ENCODE data around the gene C2CD2.

C2CD2 gene

DNA sequence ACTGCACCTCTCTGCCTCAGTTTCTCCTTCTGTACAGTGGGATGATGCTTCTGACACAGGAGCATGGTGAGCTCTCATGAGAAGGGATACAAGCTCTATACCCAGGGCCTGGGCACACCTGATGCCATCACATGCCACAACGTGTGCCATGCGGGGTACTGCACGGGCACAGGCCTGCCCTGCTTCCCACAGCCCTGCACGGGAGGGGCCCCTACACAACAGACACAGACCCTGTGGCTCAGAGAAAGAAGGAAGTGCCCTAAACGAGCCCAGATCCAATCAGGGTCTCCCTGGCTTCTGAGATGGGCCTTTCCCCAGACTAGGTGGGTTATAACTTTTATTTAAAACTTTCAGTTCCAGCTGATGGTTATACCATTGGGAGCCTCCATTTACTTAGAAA is 24.6 kb downstream of the C2CD2 start:
- DNase-seq, result no peak

DNA sequence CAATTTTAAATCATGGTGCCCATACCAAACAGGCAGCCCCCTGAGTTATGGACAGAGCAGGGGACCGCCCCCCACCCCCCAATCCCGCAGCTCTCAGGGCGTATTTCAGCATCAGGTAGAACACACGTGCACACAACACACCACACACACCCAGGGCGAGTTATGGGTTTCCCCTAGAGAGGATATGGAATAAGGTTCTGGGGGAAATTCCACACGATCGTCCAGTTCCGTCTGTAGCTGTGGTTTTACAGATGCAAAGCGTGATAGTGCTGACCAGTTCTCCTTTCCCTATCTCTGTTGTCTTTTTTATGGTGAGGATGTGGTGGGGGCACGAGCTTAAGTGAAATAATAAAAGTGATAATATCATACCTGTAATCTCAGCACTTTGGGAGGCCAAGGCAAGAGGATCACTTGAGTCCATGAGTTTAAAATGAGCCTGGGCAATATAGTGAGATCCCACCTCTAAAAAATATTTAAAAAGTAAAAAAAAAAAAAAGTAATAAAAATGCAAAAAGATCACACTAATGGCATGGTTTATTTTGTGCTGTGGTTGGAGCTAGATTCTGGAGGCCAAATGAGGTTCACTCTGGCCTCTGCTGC is 25.1 kb downstream of the C2CD2 start:
- no peak for DNase-seq

DNA sequence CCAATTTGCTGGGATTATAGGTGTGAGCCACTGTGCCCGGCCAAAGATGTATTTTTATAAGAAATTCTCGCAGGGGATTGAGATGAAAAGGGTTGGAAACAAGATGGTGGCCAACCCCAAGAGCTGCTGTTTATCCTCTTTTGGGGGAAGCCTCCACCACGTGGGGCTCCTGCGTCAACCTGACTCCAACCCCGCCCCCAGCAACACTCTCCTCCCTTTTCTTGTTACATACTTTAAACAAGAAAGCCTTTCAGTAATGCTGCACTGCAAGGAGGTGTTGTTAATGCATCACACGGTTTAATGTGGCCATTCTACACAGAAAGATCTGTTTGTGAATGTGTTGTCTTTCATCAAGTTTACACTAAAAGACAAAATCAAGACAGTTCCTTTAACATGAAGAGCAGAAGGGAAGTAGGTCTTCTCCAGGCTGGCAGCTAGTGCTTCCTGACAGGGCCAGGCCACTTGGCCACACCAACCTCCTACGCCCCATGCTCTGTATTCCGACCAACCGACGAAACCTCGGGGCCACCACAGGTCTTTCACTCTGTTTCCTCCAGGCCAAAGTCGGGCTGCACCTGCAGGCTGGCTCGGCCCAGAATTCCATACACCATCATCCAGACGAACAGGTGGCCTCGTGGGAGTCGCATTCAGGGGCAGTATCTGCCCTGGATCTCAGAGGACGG is 25.9 kb downstream of the C2CD2 start:
- no peak for DNase-seq

DNA sequence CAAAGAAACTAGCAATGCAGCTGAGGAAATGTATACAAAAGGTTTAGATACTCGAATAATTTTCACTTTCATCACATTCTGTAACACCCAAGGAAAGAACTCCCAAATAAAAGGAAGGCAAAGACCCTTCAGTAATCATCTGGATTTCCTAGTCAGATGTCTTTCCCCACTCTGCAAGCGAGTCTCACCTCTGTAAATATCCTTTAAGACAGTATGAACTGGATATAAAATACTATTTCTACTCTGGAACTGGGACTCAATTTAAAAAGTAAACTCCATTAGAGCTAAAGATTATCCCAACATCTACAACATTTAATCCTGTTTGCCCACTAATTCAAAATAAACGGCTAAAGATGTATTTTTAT is 27.0 kb downstream of the C2CD2 start:
- no peak for DNase-seq

DNA sequence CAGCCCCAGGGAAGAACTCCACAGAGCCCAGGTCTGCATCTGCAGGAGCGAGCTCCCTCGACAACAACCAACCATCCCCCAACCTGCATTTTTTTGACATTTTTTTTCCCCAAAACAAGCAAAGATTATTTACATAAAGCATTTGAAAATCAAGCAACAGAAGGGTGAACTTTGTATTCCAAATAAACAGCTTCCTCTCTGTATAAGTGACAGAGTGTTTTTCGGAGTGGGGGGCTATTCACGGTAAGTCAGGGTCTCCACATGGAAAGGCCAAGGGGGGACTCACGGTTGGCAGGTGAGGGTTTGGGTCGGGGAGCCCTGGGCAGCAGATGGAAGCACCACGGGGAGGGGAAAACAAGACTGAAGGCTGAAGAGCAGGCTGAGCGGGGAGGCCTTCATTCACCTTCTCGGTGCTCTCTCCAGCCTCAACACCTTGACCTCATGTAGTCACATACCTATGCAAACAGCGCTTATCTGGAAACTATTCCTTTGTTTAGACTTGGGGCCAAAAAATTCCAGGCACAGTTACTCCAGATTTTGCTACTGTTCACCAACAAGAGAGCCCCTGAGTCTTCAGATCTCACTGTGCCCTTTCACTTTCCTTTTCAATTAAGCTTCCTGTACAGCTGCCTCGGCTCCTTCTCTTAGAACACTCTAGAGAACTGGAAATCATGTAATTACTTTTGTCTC is 27.6 kb downstream of the C2CD2 start:
- DNase-seq, result no peak

DNA sequence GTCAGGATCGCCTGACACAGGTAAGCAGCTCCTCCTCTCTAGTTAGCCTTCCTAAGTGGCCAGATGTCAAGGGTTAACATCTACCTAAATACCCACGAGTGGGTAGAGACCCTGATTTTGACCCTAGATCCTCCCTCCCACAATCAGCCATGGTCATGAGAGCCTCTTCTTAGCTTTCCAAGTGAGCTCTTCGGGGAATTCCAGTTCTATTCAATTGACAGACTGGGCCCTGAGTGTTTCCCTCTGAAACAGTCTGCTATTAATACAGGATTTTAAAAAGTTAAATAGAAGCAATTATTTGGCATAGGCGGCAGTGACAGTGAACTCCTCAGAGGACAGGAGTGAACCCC is 28.1 kb downstream of the C2CD2 start:
- DNase-seq, result no peak

DNA sequence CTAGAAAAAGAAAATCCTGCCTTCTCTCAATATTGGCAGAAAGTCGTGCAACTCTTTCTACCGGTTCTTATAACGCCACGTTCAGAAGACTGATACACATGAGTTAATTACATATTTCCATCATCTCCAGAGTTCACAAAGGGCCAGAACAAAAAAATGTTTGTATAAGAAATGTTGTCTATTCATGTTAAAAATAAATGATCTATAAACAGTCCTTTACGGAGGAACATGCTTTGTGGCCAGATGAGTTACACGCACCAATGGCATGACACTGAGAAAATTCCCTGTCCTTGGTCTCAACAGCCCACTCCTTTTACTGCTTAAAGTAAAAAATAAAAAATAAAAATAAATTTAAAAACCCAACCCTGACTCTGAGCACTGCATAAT is 29.5 kb downstream of the C2CD2 start:
- DNase-seq, result no peak

DNA sequence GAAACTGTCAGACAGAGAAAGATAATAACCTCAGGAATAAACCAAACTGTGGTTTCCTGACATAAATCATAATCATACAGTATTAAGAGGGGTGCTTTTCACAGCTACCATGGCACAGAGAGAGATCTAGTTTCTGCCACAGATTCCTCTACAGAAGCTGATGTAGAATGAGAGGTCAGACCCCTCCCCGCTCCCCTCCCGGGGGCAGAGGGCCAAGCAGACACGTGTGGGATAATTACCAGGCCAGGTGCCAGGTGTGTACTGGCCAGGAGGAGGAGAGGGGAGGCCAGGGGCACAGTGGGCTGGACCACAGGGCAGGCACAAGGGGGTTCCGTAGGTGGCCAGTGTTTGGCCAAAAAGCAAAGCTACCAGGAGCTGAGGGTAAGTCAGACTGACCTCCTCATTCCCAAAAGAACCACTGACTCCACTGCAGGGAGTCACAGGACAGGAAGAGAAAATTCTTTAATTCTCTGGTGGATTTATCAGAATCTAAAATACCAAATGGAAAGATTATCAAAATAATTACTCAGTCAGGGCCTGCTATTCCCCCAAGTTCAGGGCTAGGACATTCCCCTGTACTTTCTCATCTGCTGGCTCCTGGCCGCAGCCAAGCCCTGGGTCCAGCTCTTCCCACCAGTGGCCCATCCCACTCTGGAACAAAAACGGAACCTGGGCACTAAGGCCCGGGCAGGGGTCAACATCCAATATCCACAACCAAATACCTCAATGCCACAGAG is 30.0 kb downstream of the C2CD2 start:
- no peak for DNase-seq

DNA sequence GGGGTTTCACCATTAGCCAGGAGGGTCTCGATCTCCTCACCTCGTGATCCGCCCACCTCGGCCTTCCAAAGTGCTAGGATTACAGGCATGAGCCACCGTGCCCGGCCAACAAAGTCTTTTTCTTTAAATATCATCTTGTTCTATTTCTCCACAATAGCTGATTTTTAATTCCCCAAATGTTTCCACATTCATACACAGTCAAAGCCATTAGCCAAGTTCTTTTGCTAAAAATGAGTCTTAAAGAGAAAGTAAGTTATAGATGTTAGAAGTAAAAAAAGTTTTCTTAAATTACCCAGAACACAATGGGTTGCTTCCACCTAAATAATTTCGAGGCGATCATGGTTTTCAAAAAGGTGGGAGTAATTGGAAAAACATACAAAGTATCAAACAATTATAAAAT is 30.6 kb downstream of the C2CD2 start:
- no peak for DNase-seq

DNA sequence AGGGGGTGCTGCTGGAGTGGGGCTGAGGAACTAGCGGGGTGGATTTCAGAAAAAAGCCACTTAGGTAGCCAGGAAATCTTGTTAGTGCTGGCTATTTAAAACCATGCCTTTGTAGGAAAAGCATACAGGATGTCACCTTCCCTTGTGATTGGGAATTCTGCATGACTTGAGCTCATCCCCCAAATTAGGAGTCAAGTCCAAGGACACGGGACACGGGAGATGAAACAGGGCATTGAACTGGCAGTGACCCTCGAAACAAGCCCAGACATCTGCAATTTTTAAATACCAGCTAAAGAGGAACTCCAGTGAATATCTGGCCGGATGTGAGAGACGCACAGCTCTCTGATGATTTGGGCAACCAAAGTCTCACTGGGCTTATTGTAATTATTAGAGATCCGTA is 32.8 kb downstream of the C2CD2 start:
- DNase-seq, result no peak

DNA sequence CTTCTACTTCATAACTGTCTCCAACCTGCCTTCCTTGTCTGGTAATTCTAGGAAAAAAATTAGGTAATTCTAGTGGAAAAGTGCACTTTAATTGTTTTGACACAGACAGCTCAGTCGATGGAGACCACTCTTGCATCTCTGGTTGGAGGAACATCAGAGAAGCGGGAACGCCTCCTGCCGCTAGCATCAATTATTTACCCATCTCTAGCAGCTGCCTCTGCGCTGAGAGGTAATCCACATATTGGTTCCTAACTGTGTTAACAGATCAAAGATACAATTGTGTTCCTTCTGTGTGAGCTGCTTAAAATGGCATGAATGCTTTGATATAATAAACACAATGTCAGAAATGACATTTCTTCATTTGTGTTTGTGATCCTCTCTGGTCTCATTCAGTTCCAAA is 33.3 kb downstream of the C2CD2 start:
- DNase-seq, result no peak

DNA sequence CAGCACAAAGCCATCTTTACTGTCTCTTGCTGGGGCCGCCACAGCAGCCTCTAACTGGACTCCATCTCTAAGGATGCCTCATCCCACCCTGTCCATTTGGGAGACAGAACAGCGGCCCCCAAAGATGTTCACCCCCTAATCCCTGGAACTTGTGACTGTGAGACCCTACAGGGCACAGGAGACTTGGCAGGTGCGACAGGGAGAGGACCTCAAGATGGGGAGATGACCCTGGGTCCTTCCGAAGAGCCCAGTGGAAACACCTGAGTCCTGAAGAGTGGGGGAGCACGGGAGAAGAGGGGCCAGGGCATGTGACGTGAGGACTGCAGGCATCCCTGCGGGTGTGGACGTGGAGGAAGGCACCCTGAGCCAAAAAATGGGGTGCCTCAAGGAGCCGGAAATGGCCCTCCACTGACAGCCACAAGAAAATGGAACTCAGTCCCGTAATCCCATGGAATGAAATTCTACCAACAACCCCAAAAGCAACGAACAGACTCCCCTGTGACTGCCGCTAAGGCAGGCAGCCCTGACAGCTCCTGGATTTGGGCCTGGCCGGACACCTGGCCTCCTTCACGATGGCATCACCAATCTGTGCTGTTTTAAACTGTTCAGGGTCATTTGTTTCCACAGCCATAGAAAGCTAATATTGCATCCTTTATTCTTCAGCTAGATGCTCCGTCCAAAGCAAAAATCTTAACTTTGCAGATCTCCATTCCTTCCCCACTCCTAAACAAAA is 34.0 kb downstream of the C2CD2 start:
- DNase-seq, result no peak

DNA sequence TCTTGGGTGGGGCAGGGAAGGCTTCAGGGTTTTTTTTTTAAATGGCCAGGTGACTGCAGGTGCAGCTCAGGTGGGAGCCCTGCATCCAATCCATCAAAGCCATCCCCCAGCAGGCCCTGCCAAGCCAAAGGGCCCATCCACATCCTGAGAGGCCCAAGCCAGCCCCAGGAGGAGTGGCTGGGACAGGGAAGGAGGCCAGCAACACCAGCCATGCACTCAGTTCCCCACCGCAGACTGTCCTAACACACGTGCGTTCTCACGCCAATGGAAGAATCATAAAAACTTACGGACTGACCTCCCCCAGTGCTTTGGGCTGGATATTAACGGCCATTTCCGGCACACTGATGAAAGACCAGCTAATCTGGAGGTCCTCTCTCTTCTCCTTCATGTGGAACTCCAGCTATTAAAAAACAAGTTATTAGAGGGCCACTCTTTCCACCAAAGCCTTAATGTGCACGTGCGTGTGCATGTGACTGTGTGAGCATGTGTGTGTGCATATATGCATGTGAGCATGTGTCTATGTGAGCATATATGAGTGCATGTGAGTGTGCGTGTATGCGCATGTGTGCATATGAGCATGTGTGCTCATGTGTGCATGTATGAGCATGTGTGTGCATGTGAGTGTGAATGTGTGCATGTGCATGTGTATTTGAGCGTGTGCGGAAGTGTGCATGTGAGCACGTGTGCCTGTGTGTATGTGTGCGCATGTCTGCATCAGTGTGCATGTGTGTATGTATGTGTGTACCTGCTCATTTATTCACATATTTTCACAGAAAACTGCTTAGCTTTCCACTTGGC is 35.1 kb downstream of the C2CD2 start:
- DNase-seq, result no peak

DNA sequence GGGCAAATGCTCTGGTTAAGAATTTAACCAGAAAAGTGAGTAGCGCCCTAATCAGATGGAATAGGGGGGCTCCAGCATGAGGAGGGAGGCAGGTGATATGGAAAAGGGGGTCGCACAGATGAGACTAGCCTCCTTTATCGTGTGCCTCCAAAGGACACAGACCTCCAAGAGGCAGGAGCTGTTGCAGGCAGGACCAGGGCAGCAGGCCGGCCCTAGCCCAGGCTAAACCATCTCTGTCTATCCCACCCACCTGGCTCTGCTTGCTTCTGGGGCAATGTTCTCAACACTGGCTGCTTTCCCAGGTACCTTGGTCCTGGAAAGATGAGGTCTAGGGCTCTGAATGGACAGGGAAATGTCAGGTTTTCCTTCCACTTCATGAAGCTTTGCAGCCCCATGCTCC is 36.3 kb downstream of the C2CD2 start:
- no peak for DNase-seq

DNA sequence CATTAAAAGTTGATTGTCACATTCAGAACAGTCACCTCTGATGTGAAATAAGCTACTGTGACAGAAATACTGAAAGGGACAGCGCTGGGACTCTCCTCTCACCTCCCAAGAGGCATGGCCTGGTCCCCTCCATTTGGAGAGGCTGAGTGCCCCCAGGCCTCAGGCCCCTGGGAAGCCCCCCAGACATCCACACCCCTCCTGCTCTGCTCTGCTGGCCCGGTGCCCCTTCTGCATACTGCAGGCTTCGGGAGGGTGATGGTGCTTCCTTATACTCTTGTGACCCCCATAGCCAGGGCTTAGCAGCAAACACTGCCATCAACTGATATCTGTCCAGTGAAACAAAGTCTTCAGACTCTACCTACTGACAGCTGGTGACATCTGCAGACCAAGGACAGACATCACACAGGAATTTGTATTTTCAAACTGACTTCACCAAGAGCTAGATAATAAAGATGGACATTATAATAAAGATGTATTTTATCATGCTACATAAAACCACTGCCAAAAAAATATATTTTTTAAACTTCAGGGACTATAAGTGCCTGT is 36.9 kb downstream of the C2CD2 start:
- no peak for DNase-seq

DNA sequence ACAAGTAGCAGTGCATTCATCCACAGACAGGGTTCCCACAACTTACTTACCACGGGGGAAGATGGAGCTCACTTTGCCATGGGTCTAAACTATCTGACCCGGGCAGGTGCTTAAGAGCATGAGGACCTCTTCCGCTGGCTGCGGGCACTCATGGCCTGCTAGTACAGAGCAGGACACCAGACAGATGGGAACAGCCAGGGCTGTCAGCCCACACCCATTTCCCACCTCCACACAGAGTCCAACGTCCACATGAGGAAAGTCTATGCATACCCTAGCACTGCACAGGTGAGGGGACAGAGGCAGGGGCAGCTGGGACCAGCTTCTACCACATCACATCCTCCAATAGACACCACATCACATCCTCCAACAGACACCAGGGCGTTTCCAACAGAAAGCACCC is 38.9 kb downstream of the C2CD2 start:
- DNase-seq, result no peak

DNA sequence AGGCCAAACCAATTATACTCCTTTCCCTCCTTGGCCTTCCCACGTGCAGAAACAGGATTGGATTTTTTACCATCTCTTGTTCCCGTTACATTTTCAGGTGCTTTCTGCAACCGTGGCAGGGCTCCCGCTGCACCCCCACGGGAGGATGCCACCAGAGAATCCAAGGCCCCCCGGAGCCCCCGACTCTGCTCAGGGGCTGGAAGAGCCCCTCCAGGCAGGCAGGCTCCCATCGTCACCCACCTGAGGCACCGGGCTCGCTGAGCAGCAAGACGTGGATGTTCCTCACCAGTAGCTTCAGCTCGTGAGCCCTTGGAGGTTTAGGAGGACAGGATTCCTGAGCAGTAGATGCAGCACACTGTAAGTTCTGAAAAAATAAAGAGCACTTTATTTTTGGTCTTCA is 39.5 kb downstream of the C2CD2 start:
- DNase-seq, result no peak

DNA sequence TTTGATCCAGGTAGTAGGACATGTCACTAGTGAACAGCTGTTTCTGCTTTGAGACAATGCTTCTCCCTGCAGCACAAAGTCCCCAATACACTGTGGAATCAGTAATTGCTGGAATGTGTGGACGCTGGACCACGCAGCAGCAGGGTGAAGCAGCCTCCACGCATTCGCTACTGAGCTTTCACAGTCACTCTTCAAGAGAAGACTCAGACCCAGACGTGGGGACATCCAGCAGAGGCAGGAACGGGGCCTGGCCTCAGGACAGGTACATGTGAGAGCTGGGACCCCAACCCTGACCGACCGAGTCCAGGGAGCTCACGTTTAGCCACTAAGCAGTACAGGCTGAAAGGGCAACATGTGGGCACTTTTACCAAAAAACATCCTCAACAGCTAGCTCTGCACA is 40.6 kb downstream of the C2CD2 start:
- DNase-seq, result no peak

DNA sequence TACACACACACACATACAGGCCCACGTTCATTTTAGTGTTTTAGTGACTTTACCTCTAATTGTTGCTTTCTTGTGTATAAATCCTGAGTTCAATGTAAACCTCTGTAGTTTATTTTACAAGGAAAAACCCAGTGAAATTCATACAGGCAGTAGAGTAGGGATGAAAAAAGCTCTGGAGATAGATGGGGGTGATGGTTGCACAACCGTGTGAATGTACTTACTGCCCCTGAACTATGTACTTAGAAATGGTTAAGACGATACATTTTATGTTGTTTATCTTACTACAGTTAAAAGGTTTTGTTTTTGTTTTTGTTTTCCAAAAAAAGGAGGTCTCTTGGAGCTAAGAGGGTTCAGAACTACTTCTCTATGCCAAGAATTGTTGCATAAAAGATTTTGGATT is 45.0 kb downstream of the C2CD2 start:
- no peak for DNase-seq

DNA sequence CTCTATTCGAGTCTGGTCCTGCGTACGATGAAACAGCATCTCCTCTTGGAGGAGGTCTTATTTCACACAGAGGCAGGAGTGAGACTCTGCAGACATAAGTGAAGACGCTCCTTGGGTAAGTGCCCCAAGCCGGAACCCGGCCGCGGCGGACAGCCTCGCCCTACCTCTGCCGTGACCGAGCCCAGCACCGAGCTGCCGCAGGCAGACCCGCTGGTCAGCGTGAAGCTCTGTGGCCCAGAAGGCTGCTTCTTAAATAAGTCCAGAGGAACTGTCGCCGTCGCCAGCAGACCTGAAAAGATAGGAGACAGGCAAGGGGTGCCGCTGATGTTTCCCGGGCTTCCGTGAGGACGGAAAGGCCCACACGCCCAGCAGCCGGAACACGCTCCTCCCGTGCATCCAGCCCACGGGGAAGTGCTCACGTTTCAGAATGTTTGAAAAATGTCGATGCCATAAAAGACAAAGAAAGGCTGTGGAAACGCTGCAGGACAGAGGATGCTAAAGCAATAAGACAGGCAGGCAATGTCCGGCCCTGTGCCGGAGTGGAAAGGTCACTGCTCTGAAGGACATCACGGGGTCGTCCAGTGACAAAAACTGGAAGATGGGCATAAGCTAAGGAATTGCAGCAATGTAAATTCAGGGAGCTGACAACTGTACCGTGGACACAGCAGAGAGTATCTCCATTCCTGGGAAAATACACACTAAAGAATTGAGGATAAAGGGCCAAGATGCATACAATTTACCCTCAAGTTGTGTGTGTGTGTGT is 46.1 kb downstream of the C2CD2 start:
- DNase-seq, result no peak

DNA sequence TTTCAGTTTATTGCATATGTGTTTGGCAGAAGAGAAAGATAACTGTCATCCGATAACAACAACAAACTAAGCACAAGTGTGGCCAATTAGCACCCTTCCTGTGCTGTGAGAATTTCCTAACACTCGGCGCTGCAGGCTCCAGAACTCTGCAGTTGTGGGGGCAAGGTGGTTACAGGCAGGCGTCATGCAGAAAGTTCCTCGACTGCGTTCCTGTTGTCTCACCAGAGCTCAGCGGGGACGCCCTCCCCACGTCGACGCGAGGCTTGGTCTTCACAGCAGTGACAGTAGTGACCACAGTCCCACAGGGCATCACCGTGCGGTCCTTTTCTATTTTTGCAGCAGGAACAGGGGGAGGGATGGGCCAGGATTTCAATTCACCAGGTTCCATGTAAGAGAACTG is 47.0 kb downstream of the C2CD2 start:
- no peak for DNase-seq

All from NCI-H2081 treated with DMSO at 0.1 percent for 48 hours (cell line).